Adrenal gland (tissue), 5 donors: ENCODE measurements around the gene TBL1Y.

ENCODE experiments used
- CTCF ChIP-seq, 6 experiments: fragments of 450-650 bp in 4 of 6; fragments of 200-600 bp in 2 of 6; sonication (generic) in 1 of 6; IDR thresholded peaks; 1 replicate in 5 of 6; 2 replicates in 1 of 6; pipeline versions ENCODE4 v1.5.1 to v1.8.0; 2016 to 2021; ENCODE audit warnings: antibody characterized with exemption in 6 of 6, mild to moderate bottlenecking in 2 of 6, moderate library complexity in 1 of 6
- POLR2A ChIP-seq, 2 donors: fragments of 450-650 bp; IDR thresholded peaks; one replicate each; pipeline ENCODE4 v1.6.1; 2017; ENCODE audit warnings: antibody characterized with exemption in 2 of 2, mild to moderate bottlenecking in 2 of 2, moderate library complexity in 1 of 2
- donor health status: DM: no; HTN: no; CAD: no.

GRCh38 chrY:7094365-7094764, 183.9 kb downstream of the TBL1Y start:
- TF ChIP-seq POLR2A (IDR thresholded peaks at IDR 0.05) (no peak), CTCF (IDR thresholded peaks at IDR 0.05) (no peak)
